Airway epithelial cell (primary cell): ENCODE data around the gene CD63. TPM values are rescaled to one million over a fixed set of nuclear protein-coding genes. Genes with fewer than 3 reads are reported as not detected.

Experiments used
- total RNA-seq: library from RNA; depleted of rRNA; stranded (reverse); fragments of >200 nt; gene quantifications from 2 replicates; pipeline ENCODE4 v1.2.3, GENCODE V29; 2015

The CD63 gene, protein sequence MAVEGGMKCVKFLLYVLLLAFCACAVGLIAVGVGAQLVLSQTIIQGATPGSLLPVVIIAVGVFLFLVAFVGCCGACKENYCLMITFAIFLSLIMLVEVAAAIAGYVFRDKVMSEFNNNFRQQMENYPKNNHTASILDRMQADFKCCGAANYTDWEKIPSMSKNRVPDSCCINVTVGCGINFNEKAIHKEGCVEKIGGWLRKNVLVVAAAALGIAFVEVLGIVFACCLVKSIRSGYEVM
- total RNA-seq = 551 and 563 TPM in 2 replicates

GRCh38 chr12:55728939-55729818 is at the start of gene CD63:
TSS of gene CD63 (minus strand) at chr12:55729009. CDS start at chr12:55728341, 668 bp downstream.

GRCh38 chr12:55742719-55743405 is 14.1 kb upstream of the CD63 start, which contains the start of gene GDF11:
TSS of gene GDF11 (plus strand) at chr12:55743122. CDS start at chr12:55743317, 195 bp downstream.

DNA sequence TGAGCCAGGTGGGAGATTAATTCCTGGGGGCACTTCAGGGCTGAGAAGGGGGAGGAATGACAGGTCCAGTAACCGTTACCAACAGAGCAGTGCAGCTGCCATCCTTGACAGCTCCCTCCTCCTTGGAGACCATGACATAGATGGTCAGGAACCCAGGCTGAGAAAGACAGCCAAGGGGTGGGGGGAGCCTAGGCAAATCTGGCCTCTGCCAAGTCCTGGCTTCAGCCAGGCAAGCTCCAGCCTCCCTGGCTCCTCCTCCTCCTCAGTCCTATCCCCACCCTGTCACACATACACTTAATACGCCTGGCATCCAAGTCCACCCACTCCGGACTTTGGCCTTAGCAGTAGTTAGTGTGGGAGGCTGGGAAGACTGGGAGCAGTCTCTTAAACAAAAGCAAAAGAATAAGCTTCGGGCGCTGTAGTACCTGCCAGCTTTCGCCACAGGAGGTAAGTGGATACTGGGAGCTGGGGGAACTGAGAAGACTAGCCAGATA is 8.7 kb downstream of the CD63 start, which contains the start of gene RDH5:
Gene RDH5 (plus strand): TSS at position 323 of the 494 bp plus-strand sequence. CDS start 792 bp downstream, outside the sequence.

GRCh38 chr12:55715833-55716581 is 12.8 kb downstream of the CD63 start, which contains the start of gene BLOC1S1:
TSS of gene BLOC1S1 (plus strand) at chr12:55716046. CDS start at chr12:55716052, 6 bp downstream.

GRCh38 chr12:55707841-55708694 is 20.7 kb downstream of the CD63 start, which contains the start of gene ITGA7:
TSS of gene ITGA7 (minus strand) at chr12:55707904. CDS start at chr12:55707682, 222 bp downstream.

Other genes starting within 250 kb of the CD63 start
- not detected in 2 replicates for gene OR6C68, start 236.6 kb downstream of the CD63 start, total RNA-seq
- not detected in 2 replicates for gene OR6C4, start 179.4 kb downstream of the CD63 start, total RNA-seq
- not detected in 2 replicates for gene OR2AP1, start 156.5 kb downstream of the CD63 start, total RNA-seq
- not detected in 2 replicates for gene OR10P1, start 92.1 kb downstream of the CD63 start, total RNA-seq
- 0.05 and 0.28 TPM in 2 replicates for gene ITGA7, start 21.1 kb downstream of the CD63 start, total RNA-seq
- 108 and 152 TPM in 2 replicates for gene BLOC1S1, start 13.0 kb downstream of the CD63 start, total RNA-seq
- 0.63 TPM in 1 of 2 replicates, not detected in the other for gene RDH5, start 8.6 kb downstream of the CD63 start, total RNA-seq
- 6.0 and 9.2 TPM in 2 replicates for gene GDF11, start 14.1 kb upstream of the CD63 start, total RNA-seq
- gene SARNP, start 88.7 kb upstream of the CD63 start, total RNA-seq = 116 and 121 TPM in 2 replicates
- 37.2 and 39.4 TPM in 2 replicates for gene ORMDL2, start 89.0 kb upstream of the CD63 start, total RNA-seq
- gene DNAJC14, start 100.6 kb upstream of the CD63 start, total RNA-seq = 19.1 and 29.6 TPM in 2 replicates
- 1.1 and 1.2 TPM in 2 replicates for gene MMP19, start 113.9 kb upstream of the CD63 start, total RNA-seq
- 57.3 and 64.0 TPM in 2 replicates for gene PYM1, start 198.9 kb upstream of the CD63 start, total RNA-seq
- gene DGKA, start 202.2 kb upstream of the CD63 start, total RNA-seq = 141 and 497 TPM in 2 replicates
- gene PMEL, start 237.0 kb upstream of the CD63 start, total RNA-seq = 1.9 and 2.6 TPM in 2 replicates
- 36.7 and 43.8 TPM in 2 replicates for gene CDK2, start 237.8 kb upstream of the CD63 start, total RNA-seq
- gene RAB5B, start 245.1 kb upstream of the CD63 start, total RNA-seq = 47.2 and 66.3 TPM in 2 replicates